GM18498 (cell line): Measurements from ENCODE around the gene CENPM.

ENCODE experiments used
- ATAC-seq: cut with Tn5 transposase; IDR thresholded peaks from one replicate; pipeline ENCODE4 v1.9.1; 2021; ENCODE audit warnings: mild to moderate bottlenecking, moderate library complexity; ENCODE audit not compliant: unreplicated experiment

Gene CENPM

DNA sequence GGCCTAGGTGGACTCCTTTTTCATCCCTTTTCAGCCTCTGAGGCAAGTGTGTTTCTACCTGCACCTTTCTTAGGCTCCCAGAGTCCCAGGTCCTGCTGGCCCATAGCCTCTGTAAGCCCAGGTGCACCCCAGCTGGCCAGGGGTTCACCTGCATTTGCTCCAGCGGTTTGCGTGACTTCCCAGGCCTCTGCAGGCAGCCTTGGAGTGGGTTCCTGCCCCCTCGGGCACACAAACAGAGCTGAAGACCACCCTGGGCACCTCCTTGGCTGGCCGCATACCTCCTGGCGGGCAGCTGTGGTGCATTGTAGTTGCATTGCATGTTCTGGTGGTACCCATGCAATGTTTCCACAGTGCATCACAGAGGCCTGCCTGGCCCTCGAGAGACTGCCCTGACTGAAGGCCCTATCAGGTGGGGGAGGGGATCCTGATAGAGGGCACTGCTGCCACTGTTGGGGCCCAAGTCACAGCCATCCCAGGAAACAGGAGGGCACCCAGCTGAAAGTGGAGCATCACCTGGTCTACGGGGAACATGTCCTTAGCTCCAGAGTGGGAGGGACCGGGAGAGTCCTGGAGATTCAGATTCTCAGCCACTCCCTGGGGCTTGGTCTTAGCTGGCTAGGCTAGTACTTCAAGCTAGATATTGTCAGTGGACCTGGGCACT, 46.2 kb downstream of the CENPM start:
- no peak for ATAC-seq

DNA sequence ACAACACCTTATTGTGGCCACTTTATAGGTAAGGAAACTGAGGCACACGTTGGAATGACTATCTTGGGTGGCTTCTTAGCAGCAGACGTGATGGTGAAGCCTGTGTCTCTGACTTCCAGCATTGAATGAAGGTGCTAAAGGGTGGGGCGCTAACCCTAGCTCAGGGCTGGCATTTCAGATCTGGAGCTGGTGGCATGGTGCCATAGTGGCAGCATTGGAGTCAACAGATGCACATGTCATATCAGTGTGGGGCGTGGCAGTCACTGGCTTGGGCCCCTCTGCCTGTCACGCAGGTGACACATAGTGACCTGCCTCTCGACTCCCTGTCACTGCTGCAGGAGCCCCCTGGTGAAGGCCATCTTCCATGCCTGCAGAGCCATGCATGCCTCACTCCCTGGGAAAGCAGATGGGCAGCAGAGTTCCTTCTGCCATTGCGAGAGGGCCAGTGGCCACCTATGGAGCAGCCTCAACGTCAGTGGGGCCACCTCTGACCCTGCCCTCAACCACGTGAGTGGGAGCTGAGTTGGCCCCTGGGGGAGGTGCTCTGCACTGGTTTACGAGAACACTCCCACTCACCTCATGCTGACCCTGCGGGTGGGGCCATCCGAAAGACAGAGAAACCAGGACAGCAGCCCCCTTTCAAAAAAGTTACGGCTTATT, 46.8 kb downstream of the CENPM start:
- ATAC-seq = no peak

DNA sequence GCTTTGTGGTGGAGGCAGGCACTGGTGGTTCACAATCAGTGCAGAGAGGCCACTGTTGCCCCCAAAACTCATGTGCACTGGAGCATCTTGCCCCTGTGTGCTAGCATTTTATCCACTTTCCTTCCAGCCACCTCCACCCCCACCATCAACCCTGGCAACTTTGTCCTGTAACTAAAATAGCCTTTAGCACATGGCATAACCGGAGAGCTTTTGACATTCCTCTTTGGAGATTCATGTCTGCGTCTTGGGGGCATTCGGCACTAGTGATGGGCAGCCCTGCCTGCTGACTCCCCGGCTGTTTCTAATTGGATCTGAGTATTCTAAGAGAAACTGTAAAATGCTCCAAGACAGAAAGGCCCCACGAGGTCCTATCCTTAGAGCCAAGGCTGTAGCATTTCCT, 47.8 kb downstream of the CENPM start:
- no peak for ATAC-seq

DNA sequence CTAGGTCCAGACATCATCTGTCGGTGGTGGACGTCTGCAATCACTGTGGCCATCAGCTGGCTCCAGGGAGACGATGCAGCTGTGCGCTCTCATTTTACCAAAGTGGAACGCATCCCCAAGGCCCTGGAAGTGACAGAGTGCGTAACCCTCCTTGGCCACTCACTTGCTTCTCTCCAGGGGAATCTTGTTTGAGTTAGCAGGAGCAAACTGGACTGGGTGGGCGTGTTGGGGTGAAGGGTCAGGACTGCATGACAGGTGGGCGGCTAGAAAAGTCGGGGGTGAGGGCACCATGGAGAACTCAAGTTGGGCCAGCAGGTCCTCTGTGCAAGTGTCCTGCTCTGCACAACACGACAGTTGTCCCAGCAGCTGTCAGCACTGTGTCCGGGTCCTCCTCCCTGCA, 48.3 kb downstream of the CENPM start:
- ATAC-seq = no peak

DNA sequence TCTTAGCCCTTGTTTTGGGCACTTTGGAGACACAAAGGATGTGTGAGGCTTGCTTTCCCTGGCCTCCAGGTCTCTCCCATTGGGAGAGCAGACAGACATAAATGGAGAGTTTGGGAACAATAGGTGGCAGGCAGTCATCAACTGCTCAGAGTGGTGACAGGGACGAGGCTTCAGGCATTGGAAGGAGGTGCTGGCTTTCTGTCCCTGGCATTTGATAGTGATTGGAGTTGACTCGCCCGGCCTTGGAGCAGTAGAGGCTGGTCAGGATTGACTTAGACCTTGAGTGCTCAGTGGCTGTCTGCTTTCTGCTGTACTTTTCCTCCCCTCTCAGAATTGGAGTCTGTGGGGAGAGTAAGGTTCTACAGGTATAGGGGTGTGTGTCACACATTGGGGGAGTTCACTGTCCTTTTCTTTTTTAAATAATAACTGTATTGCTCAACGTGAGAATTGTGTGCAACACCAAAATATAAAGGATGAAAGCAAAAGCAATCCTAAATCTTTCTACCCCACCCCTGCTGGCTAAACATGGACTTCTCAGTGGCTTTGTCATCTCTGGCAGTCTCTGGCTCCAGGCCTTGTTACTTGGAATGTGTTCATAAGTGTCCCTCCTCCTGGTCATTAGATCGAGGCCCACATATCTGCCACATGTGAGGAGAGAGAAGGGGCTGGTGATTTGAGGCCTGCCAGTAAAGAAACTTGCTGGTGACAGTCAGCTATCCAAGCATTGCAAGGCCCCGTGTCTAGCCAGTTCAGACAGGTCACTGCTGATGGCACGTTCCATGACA, 53.2 kb downstream of the CENPM start:
- no peak for ATAC-seq

DNA sequence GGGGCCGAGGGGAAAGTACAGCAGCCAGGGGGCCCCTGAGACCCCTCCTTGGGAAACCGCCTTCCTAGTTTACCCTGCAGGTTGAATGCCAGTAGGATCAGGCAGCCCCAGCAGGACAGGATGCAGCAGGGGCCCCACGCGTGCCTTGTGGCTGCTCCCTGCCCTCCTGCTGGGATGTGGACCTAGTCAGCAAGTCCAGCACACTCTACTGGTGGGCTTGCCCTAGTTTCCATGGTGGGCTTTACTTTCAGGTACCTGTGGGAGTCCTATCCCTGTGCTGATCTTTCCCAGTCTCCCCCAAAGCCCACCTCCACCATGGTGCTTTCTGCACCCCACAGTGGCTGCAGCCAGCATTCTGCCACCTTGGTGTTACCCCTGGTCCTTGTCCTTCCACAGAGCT, 54.2 kb downstream of the CENPM start:
- ATAC-seq = no peak

DNA sequence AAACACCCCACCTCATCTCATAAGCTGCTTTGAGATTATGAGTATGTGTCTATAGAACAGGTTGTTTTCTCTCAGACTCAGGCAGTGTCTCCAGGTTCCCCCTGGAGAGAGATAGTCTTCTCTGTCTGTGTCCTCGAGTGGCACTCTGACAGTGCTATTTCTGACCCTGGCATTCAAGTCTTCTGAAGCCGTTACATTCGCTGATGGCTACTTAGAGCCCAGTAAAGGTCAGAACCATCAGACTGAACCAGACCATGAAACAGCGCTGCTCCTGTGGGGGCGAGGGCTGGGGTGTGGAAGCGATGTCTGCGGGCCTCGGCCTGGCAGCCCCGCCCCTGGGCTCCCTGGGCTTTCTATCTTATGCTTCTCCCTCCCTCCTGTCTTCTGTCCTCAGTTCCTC, 55.5 kb downstream of the CENPM start:
- ATAC-seq = no peak
